GM12892 (cell line): ENCODE results near the gene TMEM138.

ENCODE experiments used
- DNase-seq: peaks from one replicate; pipeline ENCODE4 v3.0.0; 2011; ENCODE audit not compliant: insufficient read length
- FAIRE-seq: peaks from 2 replicates; lab custom pipeline; 2011; peaks lifted over from hg19 to GRCh38; lab: Jason Lieb, UNC
- POLR2A ChIP-seq: IDR thresholded peaks from 2 replicates; pipeline ENCODE4 v1.6.1; 2011; ENCODE audit warnings: low read depth, low read length, control low read depth
- POLR2AphosphoS5 ChIP-seq: IDR thresholded peaks from 2 replicates; pipeline ENCODE4 v1.6.1; 2011; ENCODE audit warnings: low read depth, low read length, control low read depth
- TAF1 ChIP-seq: IDR thresholded peaks from 2 replicates; pipeline ENCODE4 v1.6.1; 2011; ENCODE audit warnings: low read depth, mild to moderate bottlenecking, control low read depth, low read length, borderline replicate concordance

The TMEM138 gene

DNA sequence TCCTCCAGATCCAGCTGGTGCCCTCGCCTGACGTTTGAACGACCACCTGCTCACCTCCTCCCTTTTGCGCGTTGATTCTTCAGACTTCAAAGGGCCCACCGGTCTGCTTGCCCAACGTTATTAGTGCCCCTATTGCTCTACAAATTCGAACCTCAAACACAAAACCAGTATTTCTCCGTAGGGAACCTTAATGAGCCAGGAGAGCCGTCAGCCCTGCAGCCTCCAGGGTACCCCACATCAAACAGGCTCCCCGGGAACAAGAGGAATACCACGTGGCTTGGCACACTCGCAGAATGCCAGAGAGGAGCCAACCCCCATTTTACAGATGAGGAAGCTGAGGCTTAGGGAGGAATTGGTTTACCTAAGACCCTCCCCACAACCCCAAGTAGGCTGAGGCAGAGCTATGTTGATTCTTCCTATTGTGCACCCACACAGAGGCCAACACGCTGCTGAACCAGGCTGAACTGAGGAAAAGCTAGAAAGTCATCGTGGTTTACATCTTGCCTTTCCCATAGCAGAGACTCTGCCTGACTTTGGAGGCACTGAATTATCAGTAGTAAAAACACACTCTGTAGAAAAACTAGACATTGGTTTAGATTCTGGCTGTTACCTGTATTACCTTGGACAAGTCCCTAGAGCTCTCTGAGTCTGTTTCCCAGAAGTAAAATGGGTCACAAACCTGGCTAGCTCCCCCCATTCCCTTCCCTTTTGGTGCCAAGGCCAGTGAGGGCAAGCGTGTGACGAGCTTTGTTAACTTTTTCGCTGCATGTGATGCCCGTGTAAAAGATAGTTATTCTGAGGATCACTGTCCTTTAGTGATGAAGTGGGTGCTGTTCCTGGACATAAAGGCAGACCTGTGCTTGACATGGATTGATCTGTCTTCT is 28.4 kb upstream of the TMEM138 start:
- TF ChIP-seq POLR2AphosphoS5, result no peak
- no peak for TF ChIP-seq POLR2A
- TF ChIP-seq TAF1, result no peak
- DNase-seq (no peak), FAIRE-seq (peak; percentile 57)

DNA sequence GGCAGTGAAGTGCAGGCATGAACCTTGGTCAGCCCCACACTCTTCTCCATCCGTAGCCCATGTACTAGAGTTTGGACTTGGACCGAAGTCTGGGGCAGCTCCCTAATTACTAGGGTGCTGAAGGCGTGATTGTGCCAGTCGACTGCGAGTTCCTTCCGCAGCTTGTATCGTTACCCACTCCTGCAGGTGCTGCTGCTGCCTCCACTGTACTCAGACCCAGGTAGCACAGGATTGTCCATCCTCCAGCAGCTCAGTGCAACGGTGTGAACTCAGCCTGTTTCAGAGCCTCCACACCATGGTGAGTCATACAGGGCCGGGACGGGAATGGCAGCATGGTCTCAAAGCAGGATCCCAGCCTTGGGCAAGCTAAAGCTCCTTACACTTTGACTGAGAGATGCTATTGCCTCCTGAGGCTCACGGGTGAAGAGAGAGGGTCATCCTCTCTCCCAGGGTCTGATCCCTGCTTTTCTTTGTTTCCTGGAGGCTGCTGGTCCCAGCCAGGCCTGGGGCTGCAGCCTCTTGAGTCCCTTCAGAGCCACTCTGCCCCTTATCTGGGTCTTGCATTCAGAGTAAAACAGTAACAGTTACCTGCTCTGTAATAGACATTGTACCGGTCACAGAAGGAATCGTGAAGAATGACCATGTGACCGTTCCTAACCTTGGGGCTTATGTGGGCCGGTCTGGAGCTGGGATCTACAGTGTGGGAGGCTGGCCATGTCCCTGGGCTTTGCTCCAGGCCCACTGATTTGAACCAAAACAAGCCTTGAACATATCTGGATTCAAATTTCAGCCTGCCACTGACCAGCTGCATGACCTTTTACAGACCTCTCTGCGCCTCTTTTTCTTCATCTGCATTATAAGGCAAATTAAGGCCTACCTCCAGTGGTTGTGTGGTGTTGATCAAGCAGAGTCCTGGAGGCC is 27.5 kb upstream of the TMEM138 start:
- TF ChIP-seq POLR2A (no peak), TAF1 (no peak), POLR2AphosphoS5 (no peak)
- no peak for FAIRE-seq
- no peak for DNase-seq

DNA sequence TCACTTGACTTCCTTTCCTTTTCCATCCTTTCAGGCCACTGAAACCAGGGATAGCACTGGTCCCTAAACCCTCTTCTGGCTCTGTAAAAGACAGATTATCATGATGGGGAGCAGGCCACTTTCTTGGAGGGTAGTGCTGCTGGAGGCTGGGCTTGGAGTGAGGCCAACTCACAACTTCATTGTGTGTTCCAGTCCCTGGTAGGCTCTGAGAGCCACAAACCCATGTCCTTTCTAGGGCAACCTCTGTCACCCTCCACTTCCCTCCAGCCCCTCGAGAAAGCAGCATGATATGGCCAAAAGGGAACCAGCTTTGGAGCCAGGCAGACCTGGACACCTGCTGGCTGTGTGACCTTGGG is 26.8 kb upstream of the TMEM138 start:
- no peak for DNase-seq
- TF ChIP-seq POLR2A, result no peak
- TF ChIP-seq TAF1, result no peak
- no peak for TF ChIP-seq POLR2AphosphoS5
- no peak for FAIRE-seq

DNA sequence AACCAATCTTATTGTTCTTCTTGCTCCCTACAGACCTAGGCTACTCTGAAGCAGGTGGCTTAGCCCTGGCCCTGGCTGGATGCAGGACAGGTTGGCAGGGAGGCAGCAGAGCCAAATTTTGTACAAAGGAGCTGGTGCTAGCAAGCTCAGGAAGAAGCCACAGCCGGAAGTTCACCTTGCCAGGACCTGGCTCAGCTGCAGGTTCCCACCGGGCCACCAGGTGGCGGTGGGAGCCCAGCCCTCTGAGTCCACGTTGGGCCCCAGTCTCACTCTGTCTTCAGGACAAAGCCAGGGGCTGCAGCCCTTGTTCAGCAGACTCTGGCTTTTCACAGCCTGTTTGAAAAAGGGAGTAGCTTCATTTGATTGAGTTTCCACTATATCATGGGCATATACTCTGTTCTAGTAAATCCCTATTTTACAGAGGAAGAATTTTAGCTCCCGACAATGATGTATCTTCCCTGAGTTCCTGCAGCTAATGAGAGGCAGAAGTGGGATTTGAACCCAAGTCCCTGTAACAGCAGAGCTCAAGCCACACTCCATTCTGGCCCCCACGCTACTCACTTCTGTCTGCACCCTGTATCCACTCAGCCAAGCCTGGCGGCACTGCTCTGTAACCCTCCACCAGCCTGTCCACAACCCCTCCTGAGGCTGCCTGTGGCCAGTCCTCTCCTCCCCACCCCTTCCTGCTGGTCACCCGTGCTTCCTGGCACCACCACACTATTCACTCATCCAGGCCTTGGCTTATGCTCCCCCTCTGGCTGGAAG is 25.8 kb upstream of the TMEM138 start:
- TF ChIP-seq TAF1, result no peak
- TF ChIP-seq POLR2AphosphoS5, result no peak
- TF ChIP-seq POLR2A, result no peak
- DNase-seq, result peak; percentile 94
- peak; percentile 71 for FAIRE-seq

DNA sequence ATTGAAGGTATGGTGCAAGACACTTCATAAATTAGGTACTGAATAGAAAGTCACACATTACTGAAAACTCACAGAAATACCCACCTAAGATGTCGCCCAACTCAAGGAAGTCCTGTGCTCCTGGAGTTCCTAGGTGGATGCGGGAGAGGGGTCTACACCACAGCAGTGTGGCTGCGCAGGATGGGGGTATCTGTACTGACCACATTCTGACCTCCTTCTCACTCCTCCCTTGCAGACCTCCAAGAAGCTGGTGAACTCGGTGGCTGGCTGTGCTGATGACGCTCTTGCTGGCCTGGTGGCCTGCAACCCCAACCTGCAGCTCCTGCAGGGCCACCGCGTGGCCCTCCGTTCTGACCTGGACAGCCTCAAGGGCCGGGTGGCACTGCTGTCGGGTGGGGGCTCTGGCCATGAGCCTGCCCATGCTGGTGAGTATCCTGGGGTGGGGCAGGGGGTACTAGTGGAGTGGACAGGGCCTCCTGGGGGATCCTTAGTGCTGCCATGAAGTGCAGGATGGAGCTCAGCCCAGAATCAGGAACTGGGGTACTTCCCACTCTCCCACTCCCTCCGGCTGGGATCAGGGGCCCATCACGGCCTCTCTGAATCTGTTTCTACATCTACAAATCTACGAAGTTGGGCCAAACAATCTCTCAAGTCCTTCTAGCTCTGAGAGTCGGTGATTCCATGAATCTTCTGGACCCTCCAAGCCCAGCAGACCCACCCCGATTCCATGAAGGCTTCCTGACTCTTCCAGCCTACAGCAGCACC is 24.3 kb upstream of the TMEM138 start:
- DNase-seq, result no peak
- FAIRE-seq, result no peak

DNA sequence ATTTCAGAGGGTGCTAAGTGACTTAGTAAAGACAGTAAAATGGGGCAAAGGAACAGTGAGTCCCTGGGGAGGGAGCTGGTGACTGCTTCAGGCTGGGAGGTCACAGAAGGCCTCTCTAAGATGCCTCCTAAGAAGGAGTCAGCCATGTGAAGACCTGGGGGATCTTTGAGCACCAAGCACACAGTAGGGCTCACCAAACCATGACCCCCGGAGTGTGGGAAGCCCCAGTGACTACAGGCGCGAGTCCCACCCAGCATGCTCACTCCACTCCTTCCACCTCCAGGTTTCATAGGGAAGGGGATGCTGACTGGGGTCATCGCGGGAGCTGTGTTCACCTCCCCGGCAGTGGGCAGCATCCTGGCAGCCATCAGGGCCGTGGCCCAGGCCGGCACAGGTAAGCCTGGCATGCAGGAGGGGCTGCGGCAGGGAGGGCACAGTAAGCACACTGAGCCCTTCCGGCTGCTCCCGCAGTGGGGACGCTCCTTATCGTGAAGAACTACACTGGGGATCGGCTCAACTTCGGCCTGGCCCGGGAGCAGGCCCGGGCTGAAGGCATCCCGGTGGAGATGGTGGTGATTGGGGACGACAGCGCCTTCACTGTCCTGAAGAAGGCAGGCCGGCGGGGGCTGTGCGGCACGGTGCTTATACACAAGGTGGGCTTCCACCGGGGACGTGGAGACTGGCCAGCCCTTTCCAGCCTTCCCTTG is 23.2 kb upstream of the TMEM138 start:
- DNase-seq, result no peak
- TF ChIP-seq POLR2A (no peak), POLR2AphosphoS5 (no peak), TAF1 (no peak)
- no peak for FAIRE-seq

More for the DNA sequence above, 24.3 kb upstream of the TMEM138 start:
- TF ChIP-seq POLR2AphosphoS5 (no peak), POLR2A (no peak), TAF1 (no peak)

DNA sequence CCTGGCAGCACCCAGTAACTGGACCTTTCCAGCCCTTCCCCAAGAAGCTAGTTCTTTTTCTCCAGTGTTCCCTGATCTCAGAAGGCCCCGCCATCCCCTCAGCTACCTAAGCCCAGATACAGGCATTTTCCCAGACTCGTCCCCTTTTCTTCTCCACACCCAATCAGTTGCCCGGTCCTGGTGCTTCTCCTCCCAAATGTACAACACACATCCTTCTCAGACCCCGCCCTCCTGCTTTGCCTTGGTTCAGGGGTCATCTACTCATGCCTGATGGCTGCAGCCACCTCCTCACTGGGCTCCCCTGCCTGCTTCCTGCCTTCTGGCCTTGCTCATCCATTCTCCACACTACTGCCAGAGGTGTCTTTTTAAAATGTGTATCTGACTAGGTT is 22.7 kb upstream of the TMEM138 start:
- TF ChIP-seq POLR2AphosphoS5 (no peak), TAF1 (no peak), POLR2A (no peak)
- DNase-seq (no peak), FAIRE-seq (no peak)

DNA sequence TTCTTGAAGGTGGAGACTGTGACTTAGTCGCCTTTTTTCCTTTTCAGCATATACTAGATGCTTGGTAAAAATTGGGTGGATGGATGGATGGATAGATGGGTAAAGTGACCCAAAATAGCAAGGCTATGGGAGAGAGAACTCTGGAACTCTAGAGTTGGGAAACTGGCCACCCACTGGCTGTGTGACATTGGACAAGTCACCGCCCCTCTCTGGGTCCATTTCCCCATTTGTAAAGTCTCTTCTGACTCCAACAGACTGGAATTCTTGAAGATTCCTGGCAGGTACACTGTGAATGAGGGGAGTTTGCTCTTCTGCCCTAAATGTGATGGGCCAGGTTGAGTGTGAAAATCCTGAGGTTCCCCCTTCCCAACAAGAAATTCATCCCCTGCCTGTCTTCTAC is 21.2 kb upstream of the TMEM138 start:
- no peak for TF ChIP-seq POLR2AphosphoS5
- no peak for TF ChIP-seq TAF1
- no peak for TF ChIP-seq POLR2A
- no peak for DNase-seq
- no peak for FAIRE-seq

DNA sequence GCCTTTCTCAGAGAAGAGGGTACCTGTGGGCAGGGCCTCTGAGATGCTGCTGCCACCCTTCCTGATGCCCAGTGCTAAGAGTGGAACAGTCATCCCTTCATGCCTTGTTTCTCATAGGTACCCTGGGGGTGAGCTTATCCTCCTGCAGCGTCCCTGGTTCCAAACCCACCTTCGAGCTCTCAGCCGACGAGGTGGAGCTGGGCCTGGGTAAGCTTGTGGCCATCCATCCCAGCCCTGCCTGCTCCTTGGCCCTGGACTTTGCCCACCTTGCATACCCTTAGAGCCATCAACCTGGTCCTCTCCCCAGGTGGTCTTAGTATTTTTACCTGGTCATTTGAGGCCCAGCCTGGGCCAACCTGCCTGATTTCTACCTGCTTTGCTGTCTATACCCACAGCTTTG is 20.5 kb upstream of the TMEM138 start:
- DNase-seq (no peak), FAIRE-seq (no peak)

DNA sequence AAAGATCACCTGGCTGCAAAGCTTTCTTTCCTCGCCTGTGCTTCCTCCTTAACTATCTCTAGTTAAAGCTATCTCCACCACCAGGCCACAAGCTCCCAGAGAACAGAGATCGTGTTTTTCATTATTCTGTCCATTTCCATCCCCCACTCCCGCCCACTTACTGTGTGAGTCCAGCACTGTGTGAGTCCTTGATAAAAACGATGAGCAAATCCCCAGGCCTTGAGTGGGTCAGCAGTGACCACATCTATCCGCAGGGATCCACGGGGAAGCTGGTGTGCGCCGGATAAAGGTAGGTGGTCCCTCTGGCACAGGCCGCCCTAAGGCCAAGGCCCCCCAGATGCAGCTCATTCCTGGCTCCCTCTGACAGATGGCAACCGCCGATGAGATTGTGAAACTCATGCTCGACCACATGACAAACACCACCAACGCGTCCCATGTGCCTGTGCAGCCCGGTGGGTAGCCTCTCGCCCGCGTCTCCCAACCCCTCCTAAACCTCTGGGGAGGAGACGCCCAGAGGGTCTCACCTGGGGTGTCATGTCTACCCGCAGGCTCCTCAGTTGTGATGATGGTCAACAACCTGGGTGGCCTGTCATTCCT is 19.9 kb upstream of the TMEM138 start:
- TF ChIP-seq POLR2AphosphoS5 (no peak), TAF1 (no peak), POLR2A (no peak)
- FAIRE-seq, result no peak
- DNase-seq, result no peak

More for the DNA sequence above, 20.5 kb upstream of the TMEM138 start:
- no peak for TF ChIP-seq TAF1
- TF ChIP-seq POLR2AphosphoS5, result no peak
- no peak for TF ChIP-seq POLR2A

DNA sequence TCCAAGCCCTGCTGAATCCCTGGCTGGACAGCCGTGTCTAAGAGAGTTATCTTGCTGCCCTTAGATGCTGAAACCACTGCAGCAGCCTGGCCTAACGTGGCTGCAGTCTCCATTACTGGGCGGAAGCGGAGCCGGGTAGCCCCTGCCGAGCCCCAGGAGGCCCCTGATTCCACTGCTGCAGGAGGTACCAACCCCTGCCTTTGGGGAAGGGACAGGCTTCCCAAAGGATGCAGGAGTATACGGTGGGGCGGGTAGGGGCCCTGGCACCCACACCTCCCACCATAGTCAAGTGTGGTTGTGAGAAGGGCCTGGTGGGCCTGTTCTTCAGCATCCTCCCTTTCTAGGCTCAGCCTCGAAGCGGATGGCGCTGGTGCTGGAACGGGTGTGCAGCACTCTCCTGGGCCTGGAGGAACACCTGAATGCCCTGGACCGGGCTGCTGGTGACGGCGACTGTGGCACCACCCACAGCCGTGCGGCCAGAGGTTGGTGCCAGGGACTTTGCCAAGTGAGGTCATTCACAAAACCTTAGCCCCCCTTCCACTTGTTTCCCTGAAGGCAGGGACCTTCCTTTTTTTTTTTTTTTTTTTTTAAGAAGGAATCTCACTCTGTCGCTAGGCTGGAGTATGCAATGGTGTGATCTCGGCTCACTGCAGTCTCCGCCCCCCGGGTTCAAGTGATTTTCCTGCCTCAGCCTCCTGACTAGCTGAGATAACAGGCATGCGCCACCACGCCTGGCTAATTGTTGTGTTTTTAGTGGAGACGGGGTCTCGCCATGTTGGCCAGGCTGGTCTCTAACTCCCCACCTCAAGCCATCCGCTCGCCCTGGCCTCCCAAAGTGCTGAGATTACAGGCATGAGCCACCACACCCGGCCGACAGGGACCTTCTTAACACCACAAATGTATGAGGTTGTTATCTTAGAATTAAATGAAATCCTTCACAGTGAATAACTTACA is 18.1 kb upstream of the TMEM138 start:
- FAIRE-seq (no peak), DNase-seq (no peak)
- TF ChIP-seq TAF1, result no peak
